Urinary bladder (tissue), 4 donors: ENCODE results near the gene RYR3. TPM values are rescaled to one million over a fixed set of nuclear protein-coding genes. Genes with fewer than 3 reads are reported as not detected.
A peak's percentile ranks its signal among the peaks of the same experiment; 100 is the strongest.

ENCODE experiments used
- DNase-seq: peaks from one replicate; pipeline ENCODE4 v3.0.0-alpha.2; 2015; ENCODE audit errors: extremely low spot score
- H3K27ac ChIP-seq: one replicate; pipeline ENCODE4 v1.5.1; 2013; ENCODE audit warnings: low read depth, mild to moderate bottlenecking, moderate library complexity
- H3K36me3 ChIP-seq: one replicate; pipeline ENCODE4 v1.6.1; 2013; ENCODE audit warnings: mild to moderate bottlenecking, moderate library complexity; ENCODE audit not compliant: insufficient read depth
- H3K4me1 ChIP-seq: one replicate; pipeline ENCODE4 v1.6.1; 2013; ENCODE audit warnings: mild to moderate bottlenecking, moderate library complexity; ENCODE audit not compliant: insufficient read depth
- H3K4me3 ChIP-seq: one replicate; pipeline ENCODE4 v1.5.1; 2013; ENCODE audit warnings: low read depth, low read length
- WGBS: extraction: QIAGEN DNeasy Blood & Tissue Kit; methylation state at CpG from one replicate; pipeline ENCODE4 v1.1.7; 2013; 5-methylcytosine and 5-hydroxymethylcytosine counted together
- polyA plus RNA-seq: library from polyadenylated mRNA; stranded (reverse); fragments of 200-250 nt; gene quantifications from one replicate; pipeline ENCODE4 v1.2.3, GENCODE V29; 2013
- total RNA-seq: library from RNA; depleted of rRNA; stranded (reverse); fragments of >200 nt; gene quantifications from one replicate; pipeline ENCODE4 v1.2.3, GENCODE V29; 2014
- donor health status: healthy with polysubstance abuse.
- donor health status: healthy.

Gene RYR3
- total and polyA plus RNA-seq, 2 donors: 5.1 to 10.5 TPM

DNA sequence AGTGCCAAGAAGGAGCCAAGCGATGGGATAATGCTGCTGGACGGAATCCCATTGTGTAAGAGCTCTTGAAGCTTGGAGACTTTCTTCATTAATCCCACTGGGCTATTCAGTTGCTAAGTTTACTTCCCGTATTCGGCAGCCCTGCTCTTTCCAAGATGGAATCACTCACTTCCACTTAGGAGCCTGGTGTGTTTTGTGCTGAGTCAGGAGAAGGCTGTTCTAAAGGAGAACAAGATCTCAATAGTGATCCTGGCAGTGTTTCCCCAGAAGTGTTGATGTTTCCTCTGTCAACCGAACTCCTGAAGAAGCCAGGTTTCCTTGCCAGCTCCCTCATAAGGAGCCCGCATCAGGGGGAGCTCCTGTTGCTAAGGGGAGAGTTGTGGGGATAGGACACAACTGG, 387.4 kb downstream of the RYR3 start:
- Histone ChIP-seq H3K36me3 (no peaks in the 10 kb centered on the region), H3K27ac (no peak overlapping the region), H3K4me3 (no peak overlapping the region), H3K4me1 (no peaks in the 10 kb centered on the region)
- no peak for DNase-seq
- WGBS: 69% methylated on average over 6 of the region's 6 CpGs

DNA sequence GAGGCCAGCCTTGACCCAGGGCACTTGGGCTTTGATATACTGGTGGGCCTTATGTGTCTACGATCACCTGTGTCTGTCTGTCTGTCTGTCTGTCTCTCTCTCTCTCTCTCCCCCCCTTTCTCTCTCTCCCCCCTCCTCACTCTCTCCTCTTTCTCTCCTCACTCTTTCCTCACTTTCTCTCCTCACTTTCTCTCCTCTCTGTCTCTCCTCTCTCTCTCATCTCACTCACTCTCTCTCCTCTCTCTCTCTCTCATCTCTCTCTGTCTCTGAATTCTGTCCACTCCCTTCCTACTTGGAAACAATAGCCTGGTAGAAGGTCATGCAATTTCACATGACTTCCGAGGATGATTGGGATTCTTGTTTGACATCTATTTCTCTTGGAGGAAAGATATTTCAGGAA, 388.4 kb downstream of the RYR3 start:
- DNase-seq: no peak
- Histone ChIP-seq H3K36me3 (no peaks in the 10 kb centered on the region), H3K27ac (no peak overlapping the region), H3K4me1 (no peaks in the 10 kb centered on the region), H3K4me3 (no peak overlapping the region)
- WGBS: 91% methylated on average over 2 of the region's 2 CpGs

DNA sequence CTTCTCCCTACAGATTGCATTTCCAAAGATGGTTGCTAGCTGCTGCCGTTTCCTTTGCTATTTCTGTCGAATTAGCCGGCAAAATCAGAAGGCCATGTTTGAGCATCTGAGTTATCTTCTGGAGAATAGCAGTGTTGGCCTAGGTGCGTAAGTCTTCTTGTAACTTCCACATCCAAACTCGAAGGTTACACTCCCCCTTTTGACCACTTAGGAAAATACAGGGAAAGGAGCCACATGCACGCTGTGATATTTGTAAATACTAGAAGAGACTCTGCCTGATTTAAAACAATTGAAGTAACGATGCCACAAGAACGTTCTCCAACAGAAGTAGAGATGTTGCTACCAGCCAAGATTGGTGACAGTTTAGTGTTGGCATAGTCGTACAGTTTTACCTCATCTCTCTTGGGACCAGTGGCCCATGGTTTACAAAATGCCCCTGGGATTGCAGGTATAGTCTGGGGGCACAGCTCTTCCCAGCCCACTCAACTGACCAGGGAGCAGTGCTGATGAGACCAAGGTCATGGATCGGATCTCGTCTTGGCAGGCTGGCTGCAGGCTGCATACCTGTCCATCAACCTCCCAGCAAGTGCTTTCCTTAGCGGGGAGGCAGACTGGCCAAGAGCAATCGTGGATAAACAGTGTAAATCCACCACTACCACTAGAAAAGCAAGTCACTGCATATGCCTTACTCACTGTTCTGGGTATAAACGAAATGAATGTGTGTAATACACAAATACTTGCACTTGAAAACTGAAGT, 389.1 kb downstream of the RYR3 start:
- H3K4me1 ChIP-seq: no peaks in the 10 kb centered on the region
- no peak overlapping the region for H3K27ac ChIP-seq
- no peaks in the 10 kb centered on the region for H3K36me3 ChIP-seq
- DNase-seq: no peak
- H3K4me3 ChIP-seq: no peak overlapping the region
- WGBS: 70% methylated on average over 14 of the region's 14 CpGs

DNA sequence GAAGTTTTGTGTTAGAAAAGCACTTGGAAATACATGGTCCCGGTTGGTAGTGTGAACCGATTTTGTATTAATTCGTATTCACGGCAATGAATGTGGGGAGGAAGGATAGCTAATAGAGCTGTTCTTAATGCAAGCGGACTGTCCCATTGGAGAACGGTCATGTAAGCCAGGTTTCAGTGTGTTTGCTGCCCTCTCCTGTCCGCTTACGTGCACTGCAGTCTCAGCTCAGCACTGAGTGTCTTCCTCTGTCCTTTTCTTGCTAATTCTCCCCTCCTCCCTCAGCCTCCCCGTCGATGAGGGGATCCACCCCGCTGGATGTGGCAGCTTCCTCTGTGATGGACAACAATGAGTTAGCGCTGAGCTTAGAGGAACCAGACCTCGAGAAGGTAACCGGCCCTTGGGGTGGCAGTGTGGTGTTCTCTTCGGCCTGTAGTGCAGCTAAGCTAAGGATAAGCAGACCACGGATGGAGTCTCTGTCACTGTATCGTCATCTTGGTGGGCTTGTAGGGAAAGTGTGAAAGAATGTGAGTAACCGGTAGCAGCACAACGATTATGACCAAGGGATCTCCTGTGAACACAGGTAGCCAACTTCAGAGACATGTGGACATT, 390.0 kb downstream of the RYR3 start:
- H3K4me3 ChIP-seq: no peak overlapping the region
- peak; percentile 47 for DNase-seq
- no peaks in the 10 kb centered on the region for H3K4me1 ChIP-seq
- no peaks in the 10 kb centered on the region for H3K36me3 ChIP-seq
- H3K27ac ChIP-seq: no peak overlapping the region
- WGBS: 19% methylated on average over 19 of the region's 19 CpGs

DNA sequence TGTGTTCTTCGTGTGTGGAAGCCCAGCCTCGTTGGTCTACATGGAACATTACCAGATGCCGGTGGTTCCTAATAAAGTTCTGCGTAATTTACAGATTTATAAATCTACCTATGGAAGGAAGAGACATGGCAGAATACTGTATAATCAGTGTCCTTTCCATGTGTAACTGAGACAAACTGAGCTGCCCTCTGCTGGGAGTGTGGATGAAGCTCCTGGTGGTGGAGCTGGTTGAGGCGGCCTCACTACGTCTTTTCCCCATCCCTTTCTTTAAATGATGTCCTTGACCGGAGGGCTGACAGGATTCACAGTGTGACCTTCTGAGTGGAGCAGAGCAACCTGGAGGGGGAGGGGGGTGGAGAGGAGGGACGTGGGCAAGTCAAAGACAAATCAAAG, 390.5 kb downstream of the RYR3 start:
- WGBS: 84% methylated on average over 8 of the region's 8 CpGs
- DNase-seq: no peak
- Histone ChIP-seq H3K36me3 (no peaks in the 10 kb centered on the region), H3K4me3 (no peak overlapping the region), H3K4me1 (no peaks in the 10 kb centered on the region), H3K27ac (no peak overlapping the region)

DNA sequence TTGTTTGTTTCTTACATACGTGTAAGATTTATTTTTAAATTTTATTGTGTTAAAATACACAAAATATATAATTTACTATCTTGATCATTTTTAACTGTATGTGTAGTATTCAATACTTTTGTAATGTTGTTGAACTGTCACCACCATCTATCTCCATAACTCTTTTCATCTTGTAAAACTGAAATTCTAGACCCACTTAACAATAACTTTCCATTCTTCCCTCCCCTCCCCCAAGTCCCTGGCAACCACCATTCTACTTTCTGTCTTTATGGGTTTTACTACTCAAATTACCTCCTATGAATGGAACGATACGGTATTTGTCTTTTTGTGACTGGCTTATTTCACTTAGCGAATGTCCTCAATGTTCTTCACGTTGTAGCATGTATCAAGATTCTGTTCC, 395.4 kb downstream of the RYR3 start:
- 66% methylated on average over 5 of the region's 5 CpGs for WGBS
- H3K4me3 ChIP-seq: no peak overlapping the region
- no peak overlapping the region for H3K27ac ChIP-seq
- no peaks in the 10 kb centered on the region for H3K36me3 ChIP-seq
- no peaks in the 10 kb centered on the region for H3K4me1 ChIP-seq
- DNase-seq: no peak

DNA sequence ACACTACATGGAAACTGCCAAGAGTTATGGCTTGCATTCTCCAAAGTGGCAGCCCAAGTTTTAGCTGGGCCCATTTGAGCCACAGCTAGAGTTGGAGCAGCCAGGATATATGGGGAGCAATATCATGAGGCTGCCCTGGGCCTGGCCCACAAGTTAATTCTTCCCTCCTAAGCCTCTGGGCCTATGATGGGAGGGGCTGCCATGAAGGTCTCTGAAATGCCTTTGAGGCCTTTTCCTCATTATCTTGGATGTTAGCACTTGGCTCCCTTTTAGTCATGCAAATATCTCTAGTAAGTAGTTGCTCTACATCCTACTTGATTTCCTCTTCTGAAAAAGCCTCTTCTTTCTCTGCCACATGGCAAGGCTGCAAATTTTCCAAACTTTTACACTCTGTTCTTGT, 400.0 kb downstream of the RYR3 start:
- no peak overlapping the region for H3K4me3 ChIP-seq
- H3K36me3 ChIP-seq: no peaks in the 10 kb centered on the region
- no peak for DNase-seq
- H3K4me1 ChIP-seq: no peaks in the 10 kb centered on the region
- H3K27ac ChIP-seq: no peak overlapping the region

DNA sequence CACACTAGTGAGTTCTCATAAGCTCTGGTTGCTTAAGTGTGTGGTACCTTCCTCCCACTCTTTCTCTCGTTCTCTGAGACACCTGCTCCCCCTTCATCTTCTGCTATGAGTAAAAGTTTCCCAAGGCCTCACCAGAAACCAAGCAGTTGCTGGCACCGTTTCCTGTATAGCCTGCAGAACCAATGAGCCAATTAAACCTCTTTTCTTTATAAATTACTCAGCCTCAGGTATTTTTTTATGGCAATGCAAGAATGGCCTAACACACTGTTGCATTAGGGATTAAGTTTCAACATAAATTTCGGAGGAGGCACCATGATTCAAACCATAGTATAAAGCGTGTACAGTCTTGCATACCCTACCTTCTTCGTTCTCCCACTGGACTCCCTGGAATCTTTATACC, 405.3 kb downstream of the RYR3 start:
- DNase-seq: no peak
- H3K27ac ChIP-seq: no peak overlapping the region
- no peak overlapping the region for H3K4me3 ChIP-seq
- WGBS: 87% methylated on average over 5 of the region's 5 CpGs
- H3K4me1 ChIP-seq: no peaks in the 10 kb centered on the region
- no peaks in the 10 kb centered on the region for H3K36me3 ChIP-seq

DNA sequence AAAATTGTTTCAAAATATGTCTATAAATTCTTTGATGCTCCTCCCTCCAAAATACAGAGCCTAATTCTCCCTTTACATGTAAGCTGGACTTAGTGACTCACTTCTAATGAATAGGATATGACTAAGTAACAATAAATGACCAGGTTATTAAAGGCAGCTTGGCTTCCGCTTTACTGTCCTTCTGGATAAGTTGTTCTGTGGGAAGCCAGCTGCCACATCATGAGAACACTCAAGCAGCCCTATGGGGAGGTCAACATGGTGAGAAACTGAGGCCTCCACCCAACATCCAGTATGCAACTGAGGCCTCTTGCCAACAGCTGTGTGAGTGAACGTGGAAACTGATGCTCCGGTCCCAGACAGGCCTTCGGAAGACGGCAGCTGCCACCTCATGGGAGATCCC, 410.2 kb downstream of the RYR3 start:
- Histone ChIP-seq H3K27ac (no peak overlapping the region), H3K4me3 (no peak overlapping the region), H3K4me1 (no peaks in the 10 kb centered on the region), H3K36me3 (no peaks in the 10 kb centered on the region)
- WGBS: 93% methylated on average over 5 of the region's 5 CpGs
- DNase-seq: no peak

DNA sequence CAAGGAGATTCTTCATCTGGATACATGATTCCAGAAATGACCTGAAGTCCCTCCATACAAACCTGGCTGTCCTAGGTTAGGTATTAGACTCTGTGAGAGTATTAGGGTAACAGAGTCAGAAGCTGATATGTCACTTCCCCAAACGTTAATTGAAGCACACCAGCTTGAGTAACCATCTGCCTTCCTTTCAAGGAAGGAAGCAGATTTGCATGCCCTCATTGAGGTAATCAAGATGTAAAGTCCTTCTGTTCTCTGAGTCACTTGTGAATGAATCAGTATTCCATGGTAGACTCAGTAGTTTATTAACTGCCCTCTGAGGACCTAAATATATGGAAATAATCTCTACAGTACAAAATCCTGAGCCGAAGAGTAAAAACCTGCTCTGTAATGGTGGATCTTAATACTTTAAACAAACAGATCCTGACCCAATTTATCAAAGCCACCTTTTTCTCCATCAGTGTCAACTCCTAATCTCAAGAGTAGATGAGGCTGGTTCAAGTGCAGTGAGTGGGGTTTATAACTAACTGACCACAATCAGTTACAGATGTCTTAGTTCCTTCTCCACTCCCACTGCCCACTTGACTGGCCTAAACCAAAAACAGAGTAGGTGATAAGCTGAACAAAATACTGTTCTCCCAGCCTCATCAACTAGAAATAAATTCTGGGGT, 411.4 kb downstream of the RYR3 start:
- H3K4me3 ChIP-seq: no peak overlapping the region
- H3K36me3 ChIP-seq: no peaks in the 10 kb centered on the region
- DNase-seq: no peak
- H3K4me1 ChIP-seq: no peaks in the 10 kb centered on the region
- no peak overlapping the region for H3K27ac ChIP-seq
- WGBS: 52% methylated on average over 2 of the region's 2 CpGs

DNA sequence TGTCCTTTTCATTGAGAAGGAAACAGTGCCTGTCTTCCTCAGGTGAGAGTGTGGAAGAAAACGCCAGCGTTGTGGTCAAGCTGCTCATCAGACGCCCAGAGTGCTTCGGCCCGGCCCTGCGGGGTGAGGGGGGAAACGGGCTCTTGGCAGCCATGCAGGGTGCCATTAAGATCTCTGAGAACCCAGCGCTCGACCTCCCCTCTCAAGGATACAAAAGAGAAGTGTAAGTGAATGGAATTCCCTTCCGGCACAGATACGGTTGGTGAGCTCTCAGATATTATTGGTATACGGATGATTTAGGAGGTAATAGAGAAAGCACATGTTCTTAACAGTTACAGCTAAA, 411.9 kb downstream of the RYR3 start:
- Histone ChIP-seq H3K4me1 (no peaks in the 10 kb centered on the region), H3K27ac (no peak overlapping the region), H3K4me3 (no peak overlapping the region), H3K36me3 (no peaks in the 10 kb centered on the region)
- 92% methylated on average over 12 of the region's 12 CpGs for WGBS
- no peak for DNase-seq

DNA sequence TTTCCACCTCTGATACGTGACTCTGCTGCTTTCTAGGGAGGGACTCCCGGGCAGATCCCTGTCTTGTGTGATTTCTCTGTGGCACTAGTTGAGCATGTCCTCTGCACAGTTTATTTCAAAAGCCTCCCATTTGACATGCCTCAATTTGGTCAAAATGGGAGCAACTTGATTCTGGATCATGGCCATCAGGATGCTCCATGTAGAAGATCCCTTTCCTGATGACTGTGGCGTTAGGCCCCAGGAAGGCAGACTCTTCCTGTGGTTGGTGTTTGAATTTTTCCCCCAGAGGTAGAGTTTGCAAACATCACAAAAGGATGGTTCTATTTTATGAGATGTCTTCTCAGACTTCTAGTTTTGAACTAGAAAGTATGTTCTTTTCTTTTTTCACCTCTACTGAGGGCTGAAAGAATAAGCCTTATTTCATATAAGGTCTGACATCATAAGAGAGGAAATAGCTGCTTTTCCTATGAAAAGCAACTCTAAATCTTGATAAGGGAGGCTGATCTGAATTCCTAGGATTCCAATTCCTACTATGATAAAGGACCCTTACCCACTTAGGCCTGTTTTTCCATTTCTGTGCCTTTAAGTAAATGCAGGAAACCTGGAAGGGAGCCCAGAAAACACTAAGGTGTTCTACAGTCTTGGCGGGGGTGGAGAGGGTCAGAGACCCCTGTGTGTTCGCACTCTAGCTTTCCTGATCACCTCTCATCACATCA, 413.7 kb downstream of the RYR3 start:
- H3K4me3 ChIP-seq: no peak overlapping the region
- H3K27ac ChIP-seq: no peak overlapping the region
- WGBS: 63% methylated on average over 5 of the region's 5 CpGs
- H3K36me3 ChIP-seq: no peaks in the 10 kb centered on the region
- no peak for DNase-seq
- no peaks in the 10 kb centered on the region for H3K4me1 ChIP-seq

DNA sequence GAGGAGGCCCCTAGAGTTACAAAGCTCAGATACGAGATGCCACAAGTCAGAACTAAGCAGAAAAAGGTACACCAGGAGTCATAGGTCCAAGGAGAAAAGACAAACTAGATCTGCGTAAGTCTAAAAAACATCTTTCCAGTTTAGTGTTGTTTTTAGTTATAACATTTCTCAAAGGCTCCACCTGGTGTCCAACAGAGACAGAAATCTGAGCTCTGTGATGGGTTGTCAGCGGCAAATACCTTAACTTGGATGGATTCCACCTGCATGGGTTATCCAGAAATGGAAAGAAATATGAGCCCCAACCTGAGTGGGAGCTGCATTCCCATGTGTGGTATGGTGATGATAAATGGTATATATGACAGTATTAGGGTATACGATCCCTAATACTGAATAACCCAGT, 418.9 kb downstream of the RYR3 start:
- no peaks in the 10 kb centered on the region for H3K4me1 ChIP-seq
- H3K27ac ChIP-seq: no peak overlapping the region
- DNase-seq: no peak
- no peak overlapping the region for H3K4me3 ChIP-seq
- WGBS: 91% methylated on average over 4 of the region's 4 CpGs
- no peaks in the 10 kb centered on the region for H3K36me3 ChIP-seq

DNA sequence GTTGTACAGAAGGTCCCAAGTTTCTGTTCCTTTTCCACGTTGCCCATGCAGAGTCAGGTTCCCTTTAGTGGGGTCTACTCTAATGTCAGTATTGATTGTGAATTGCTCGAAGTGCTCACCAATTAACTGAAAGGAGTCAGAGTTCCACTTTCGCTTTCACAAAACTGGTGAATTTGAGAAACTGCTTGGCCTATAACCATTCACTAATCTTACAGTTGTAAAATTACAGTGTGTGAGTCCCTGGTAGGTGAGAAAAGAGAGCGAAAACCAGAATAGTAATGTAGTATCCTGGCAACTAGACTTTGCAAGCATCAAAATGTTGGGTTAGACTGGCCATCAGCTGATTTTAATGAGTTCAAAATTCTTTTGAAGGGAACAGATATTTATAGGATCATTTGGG, 420.0 kb downstream of the RYR3 start:
- 81% methylated on average over 4 of the region's 4 CpGs for WGBS
- no peak overlapping the region for H3K27ac ChIP-seq
- no peaks in the 10 kb centered on the region for H3K4me1 ChIP-seq
- H3K4me3 ChIP-seq: no peak overlapping the region
- no peak for DNase-seq
- H3K36me3 ChIP-seq: no peaks in the 10 kb centered on the region
